Fibroblast of skin of back (primary cell): ENCODE data around the gene ST6GALNAC2.
"Not testable (repeated sequence)": the region's sequence is repeated elsewhere in the genome, so short reads cannot be mapped to it uniquely, and the experiment has no call there.

Source experiments
- DNase-seq: peaks from one replicate; pipeline ENCODE4 v3.0.0-alpha.2; 2013

ST6GALNAC2 gene

GRCh38 chr17:76538941-76539570, 46.6 kb downstream of the ST6GALNAC2 start:
- no peak for DNase-seq

- no peak for DNase-seq
Measured at GRCh38 chr17:76538281-76538931, 47.3 kb downstream of the ST6GALNAC2 start.

GRCh38 chr17:76537578-76538280, 47.9 kb downstream of the ST6GALNAC2 start, which contains the start of gene CYGB:
CYGB (minus strand) TSS chr17:76537709; CDS start chr17:76537542, 167 bp downstream.
- DNase-seq: no peak

GRCh38 chr17:76537288-76537577, 48.4 kb downstream of the ST6GALNAC2 start:
- no peak for DNase-seq

- DNase-seq: no peak
Measured at GRCh38 chr17:76536511-76537287, 49.0 kb downstream of the ST6GALNAC2 start.

GRCh38 chr17:76535788-76536510, 49.7 kb downstream of the ST6GALNAC2 start:
- no peak for DNase-seq

- DNase-seq: no peak
Measured at GRCh38 chr17:76534831-76535732, 50.6 kb downstream of the ST6GALNAC2 start.

- DNase-seq: not testable (repeated sequence)
Measured at GRCh38 chr17:76533640-76534359, 51.9 kb downstream of the ST6GALNAC2 start.

GRCh38 chr17:76532072-76532651, 53.5 kb downstream of the ST6GALNAC2 start:
- DNase-seq: peak; percentile 44

GRCh38 chr17:76531486-76532038, 54.1 kb downstream of the ST6GALNAC2 start:
- no peak for DNase-seq

GRCh38 chr17:76530811-76531485, 54.7 kb downstream of the ST6GALNAC2 start:
- DNase-seq: no peak

GRCh38 chr17:76530095-76530723, 55.5 kb downstream of the ST6GALNAC2 start:
- DNase-seq: no peak

- peak; percentile 81 for DNase-seq
Measured at GRCh38 chr17:76529224-76530094, 56.2 kb downstream of the ST6GALNAC2 start.

- no peak for DNase-seq
Measured at GRCh38 chr17:76528528-76529223, 57.0 kb downstream of the ST6GALNAC2 start.

GRCh38 chr17:76528156-76528527, 57.5 kb downstream of the ST6GALNAC2 start:
- DNase-seq: no peak

- peak; percentile 75 for DNase-seq
Measured at GRCh38 chr17:76527430-76528111, 58.1 kb downstream of the ST6GALNAC2 start.
